SK-N-SH treated with all-trans-retinoic acid at 6 μM for 48 hours (cell line): ENCODE data around the gene LRRIQ1.

Experiments
- ATAC-seq: fragments of 200-7000 bp; cut with Tn5 transposase; 3 replicates; pipeline ENCODE4 v1.9.1; 2020; ENCODE audit warnings: mild to moderate bottlenecking, moderate library complexity
- ARNTL ChIP-seq: fragments of 450-650 bp; formaldehyde crosslinking; IDR thresholded peaks from 2 replicates; pipeline ENCODE4 v1.5.0; 2020; ENCODE audit warnings: low read depth, mild to moderate bottlenecking, moderate library complexity, borderline replicate concordance
- BACH2 ChIP-seq: fragments of 250-450 bp; sonication (Bioruptor Pico); IDR thresholded peaks from 2 replicates; pipeline ENCODE4 v1.9.0; 2021; ENCODE audit warnings: mild to moderate bottlenecking, borderline replicate concordance
- CREB5 ChIP-seq: fragments of 250-450 bp; sonication (Bioruptor Pico); IDR thresholded peaks from 2 replicates; pipeline ENCODE4 v1.5.1; 2020; ENCODE audit warnings: low read depth, mild to moderate bottlenecking, moderate library complexity
- CSDC2 ChIP-seq: fragments of 250-450 bp; sonication (Bioruptor Pico); IDR thresholded peaks from 2 replicates; pipeline ENCODE4 v1.5.0; 2020; ENCODE audit warnings: mild to moderate bottlenecking, moderate library complexity
- CSRNP3 ChIP-seq: fragments of 250-450 bp; sonication (Bioruptor Pico); IDR thresholded peaks from 2 replicates; pipeline ENCODE4 v1.5.1; 2021; ENCODE audit warnings: mild to moderate bottlenecking, moderate library complexity
- ESRRG ChIP-seq: fragments of 250-450 bp; sonication (Bioruptor Pico); IDR thresholded peaks from 2 replicates; pipeline ENCODE4 v1.6.1; 2021; ENCODE audit warnings: mild to moderate bottlenecking
- GLIS3 ChIP-seq: fragments of 250-450 bp; sonication (Bioruptor Pico); IDR thresholded peaks from 2 replicates; pipeline ENCODE4 v1.5.0; 2020; ENCODE audit warnings: mild to moderate bottlenecking, moderate library complexity
- ISL1 ChIP-seq: fragments of 250-450 bp; sonication (Bioruptor Pico); IDR thresholded peaks from 2 replicates; pipeline ENCODE4 v2.1.2; 2022; ENCODE audit warnings: mild to moderate bottlenecking, moderate library complexity
- OSR1 ChIP-seq: fragments of 250-450 bp; sonication (Bioruptor Pico); IDR thresholded peaks from 2 replicates; pipeline ENCODE4 v1.8.0; 2022; ENCODE audit warnings: moderate library complexity, mild to moderate bottlenecking, inconsistent platforms
- PATZ1 ChIP-seq: fragments of 250-450 bp; sonication (Bioruptor Pico); IDR thresholded peaks from 2 replicates; pipeline ENCODE4 v1.8.0; 2020; ENCODE audit warnings: mild to moderate bottlenecking, moderate library complexity, borderline replicate concordance
- PPARA ChIP-seq: fragments of 250-450 bp; sonication (Bioruptor Pico); IDR thresholded peaks from 2 replicates; pipeline ENCODE4 v1.5.0; 2020; ENCODE audit warnings: mild to moderate bottlenecking, borderline replicate concordance
- RARB ChIP-seq: fragments of 250-450 bp; sonication (Bioruptor Pico); IDR thresholded peaks from 2 replicates; pipeline ENCODE4 v1.8.0; 2021; ENCODE audit warnings: mild to moderate bottlenecking, moderate library complexity
- SNAI2 ChIP-seq: fragments of 250-450 bp; sonication (Bioruptor Pico); IDR thresholded peaks from 2 replicates; pipeline ENCODE4 v1.5.0; 2020; ENCODE audit warnings: mild to moderate bottlenecking, moderate library complexity
- TCF4 ChIP-seq: fragments of 250-450 bp; sonication (Bioruptor Pico); IDR thresholded peaks from 2 replicates; pipeline ENCODE4 v1.8.0; 2021; ENCODE audit warnings: mild to moderate bottlenecking, moderate library complexity, borderline replicate concordance
- TOX ChIP-seq: fragments of 250-450 bp; sonication (Bioruptor Pico); IDR thresholded peaks from 2 replicates; pipeline ENCODE4 v1.8.0; 2021; ENCODE audit warnings: mild to moderate bottlenecking, moderate library complexity, borderline replicate concordance
- TSHZ2 ChIP-seq: fragments of 250-450 bp; sonication (Bioruptor Pico); IDR thresholded peaks from 2 replicates; pipeline ENCODE4 v1.5.0; 2020; ENCODE audit warnings: mild to moderate bottlenecking, moderate library complexity
- ZC3H10 ChIP-seq: fragments of 250-450 bp; sonication (Bioruptor Pico); IDR thresholded peaks from 2 replicates; pipeline ENCODE4 v1.5.1; 2021; ENCODE audit warnings: mild to moderate bottlenecking, moderate library complexity
- ZFP3 ChIP-seq: fragments of 250-450 bp; sonication (Bioruptor Pico); IDR thresholded peaks from 2 replicates; pipeline ENCODE4 v1.5.0; 2020; ENCODE audit warnings: mild to moderate bottlenecking, moderate library complexity
- ZFP30 ChIP-seq: fragments of 450-650 bp; formaldehyde crosslinking; IDR thresholded peaks from 2 replicates; pipeline ENCODE4 v1.5.0; 2022; ENCODE audit warnings: mild to moderate bottlenecking, moderate library complexity
- ZNF565 ChIP-seq: fragments of 450-650 bp; formaldehyde crosslinking; conservative IDR thresholded peaks from 2 replicates; pipeline ENCODE4 v1.5.0; 2020; ENCODE audit warnings: low read depth, mild to moderate bottlenecking, moderate library complexity
- ZNF70 ChIP-seq: fragments of 450-650 bp; formaldehyde crosslinking; IDR thresholded peaks from 2 replicates; pipeline ENCODE4 v1.5.0; 2020; ENCODE audit warnings: mild to moderate bottlenecking, moderate library complexity
- ZNF8 ChIP-seq: fragments of 450-650 bp; formaldehyde crosslinking; IDR thresholded peaks from 2 replicates; pipeline ENCODE4 v1.5.0; 2020; ENCODE audit warnings: mild to moderate bottlenecking, moderate library complexity

The LRRIQ1 gene

GRCh38 chr12:85057370-85057963 lies 21.3 kb downstream of the LRRIQ1 start (continued):
- TF ChIP-seq ZFP3 (CRISPR knock-in tag) (no peak), TOX (no peak), OSR1 (CRISPR knock-in tag) (no peak), ZC3H10 (CRISPR knock-in tag) (no peak), CSDC2 (no peak), BACH2 (no peak), ZFP30 (CRISPR knock-in tag) (no peak), ZNF70 (CRISPR knock-in tag) (no peak), CSRNP3 (CRISPR knock-in tag) (no peak), ESRRG (CRISPR knock-in tag) (no peak), CREB5 (CRISPR knock-in tag) (no peak)

- TF ChIP-seq ZC3H10 (CRISPR knock-in tag) (no peak), ZNF8 (CRISPR knock-in tag) (no peak), ISL1 (CRISPR knock-in tag) (no peak), CSRNP3 (CRISPR knock-in tag) (no peak), ZFP30 (CRISPR knock-in tag) (no peak), ZNF70 (CRISPR knock-in tag) (no peak), TOX (no peak), ARNTL (CRISPR knock-in tag) (no peak), RARB (CRISPR knock-in tag) (no peak), SNAI2 (CRISPR knock-in tag) (no peak), ESRRG (CRISPR knock-in tag) (no peak), CSDC2 (no peak), GLIS3 (CRISPR knock-in tag) (no peak), OSR1 (CRISPR knock-in tag) (no peak), PATZ1 (CRISPR knock-in tag) (no peak)
- ATAC-seq = no peak
These were observed 22.2 kb downstream of the LRRIQ1 start for GRCh38 chr12:85058339-85058738.

GRCh38 chr12:85059594-85059993 lies 23.4 kb downstream of the LRRIQ1 start:
- TF ChIP-seq GLIS3 (CRISPR knock-in tag) (no peak), ZFP30 (CRISPR knock-in tag) (no peak), ESRRG (CRISPR knock-in tag) (no peak), TOX (no peak), PPARA (no peak), ZNF70 (CRISPR knock-in tag) (no peak), PATZ1 (CRISPR knock-in tag) (no peak), ARNTL (CRISPR knock-in tag) (no peak), ZNF565 (no peak), TCF4 (CRISPR knock-in tag) (no peak), SNAI2 (CRISPR knock-in tag) (no peak), TSHZ2 (no peak), CSDC2 (no peak), ISL1 (CRISPR knock-in tag) (no peak), ZFP3 (CRISPR knock-in tag) (no peak)
- ATAC-seq = no peak
